Astrocyte (in vitro differentiated cells and primary cell): Measurements from ENCODE around the gene NDUFS8. TPM values are rescaled to one million over a fixed set of nuclear protein-coding genes. Genes with fewer than 3 reads are reported as not detected.

Experiments used
- DNase-seq: peaks from one replicate; pipeline ENCODE4 v3.0.0-alpha.2; 2010; ENCODE audit warnings: low read depth
- FAIRE-seq: peaks from 2 replicates; lab custom pipeline; 2011; peaks lifted over from hg19 to GRCh38; lab: Jason Lieb, UNC
- H2AFZ ChIP-seq: 2 replicates; pipeline ENCODE4 v1.6.0; 2012; ENCODE audit warnings: low read depth, low read length, inconsistent platforms
- H3K27ac ChIP-seq: 2 replicates; pipeline ENCODE4 v1.5.1; 2011; ENCODE audit warnings: low read depth, low read length, inconsistent platforms
- H3K27me3 ChIP-seq: 2 replicates; pipeline ENCODE4 v1.6.0; 2011; ENCODE audit warnings: low read length, inconsistent platforms; ENCODE audit not compliant: insufficient read depth
- H3K36me3 ChIP-seq: 2 replicates; pipeline ENCODE4 v1.5.1; 2011; ENCODE audit warnings: low read length, inconsistent platforms; ENCODE audit not compliant: insufficient read depth
- H3K4me1 ChIP-seq: 2 replicates; pipeline ENCODE4 v1.5.1; 2011; ENCODE audit warnings: low read length, inconsistent platforms; ENCODE audit not compliant: insufficient read depth
- H3K4me2 ChIP-seq: 2 replicates; pipeline ENCODE4 v1.6.0; 2012; ENCODE audit warnings: low read length, inconsistent platforms
- H3K4me3 ChIP-seq: 2 replicates; pipeline ENCODE4 v1.5.1; 2011; ENCODE audit warnings: low read depth, mild to moderate bottlenecking, low read length, inconsistent platforms; ENCODE audit not compliant: insufficient read depth
- H3K79me2 ChIP-seq: 2 replicates; pipeline ENCODE4 v1.6.0; 2012; ENCODE audit warnings: mild to moderate bottlenecking, low read length, inconsistent platforms; ENCODE audit not compliant: insufficient read depth
- H3K9ac ChIP-seq: 2 replicates; pipeline ENCODE4 v1.6.0; 2012; ENCODE audit warnings: mild to moderate bottlenecking, low read length, inconsistent platforms
- H3K9me3 ChIP-seq: 2 replicates; pipeline ENCODE4 v1.5.1; 2012; ENCODE audit warnings: low read depth, mild to moderate bottlenecking, low read length, inconsistent platforms; ENCODE audit not compliant: insufficient read depth
- H4K20me1 ChIP-seq: 2 replicates; pipeline ENCODE4 v1.6.0; 2012; ENCODE audit warnings: low read length, inconsistent platforms; ENCODE audit not compliant: insufficient read depth
- H3K27ac Mint-ChIP-seq: one replicate; pipeline ENCODE4 v1.8.0; 2021; ENCODE audit warnings: mild to moderate bottlenecking, mixed read lengths; ENCODE audit not compliant: unreplicated experiment
- H3K27me3 Mint-ChIP-seq: one replicate; pipeline ENCODE4 v1.8.0; 2021; ENCODE audit warnings: low read depth, mixed read lengths; ENCODE audit not compliant: unreplicated experiment
- H3K36me3 Mint-ChIP-seq: one replicate; pipeline ENCODE4 v1.8.0; 2021; ENCODE audit warnings: low read depth, mixed read lengths; ENCODE audit not compliant: unreplicated experiment
- H3K4me1 Mint-ChIP-seq: one replicate; pipeline ENCODE4 v1.8.0; 2021; ENCODE audit warnings: low read depth, mixed read lengths; ENCODE audit not compliant: unreplicated experiment
- H3K4me3 Mint-ChIP-seq: one replicate; pipeline ENCODE4 v1.8.0; 2021; ENCODE audit warnings: mild to moderate bottlenecking, moderate library complexity, mixed read lengths; ENCODE audit not compliant: unreplicated experiment
- H3K9me3 Mint-ChIP-seq: one replicate; pipeline ENCODE4 v1.8.0; 2021; ENCODE audit warnings: mild to moderate bottlenecking, mixed read lengths; ENCODE audit not compliant: unreplicated experiment
- CTCF ChIP-seq: IDR thresholded peaks from 2 replicates; pipeline ENCODE4 v1.5.1; 2011; ENCODE audit warnings: low read depth, mild to moderate bottlenecking, inconsistent platforms, low read length, moderate library complexity; ENCODE audit not compliant: insufficient read depth
- EZH2 ChIP-seq: IDR thresholded peaks from 2 replicates; pipeline ENCODE4 v1.6.1; 2012; ENCODE audit warnings: mild to moderate bottlenecking, low read length, inconsistent platforms; ENCODE audit not compliant: insufficient read depth
- total RNA-seq: library from RNA; stranded (reverse); gene quantifications from 2 replicates; pipeline ENCODE4 v1.2.1, GENCODE V29; 2021

The NDUFS8 gene
- total RNA-seq, 1 donor from 2014 or later = 159 TPM

GRCh38 chr11:68052137-68052873 is 21.8 kb downstream of the NDUFS8 start:
- no peaks in the 10 kb centered on the region for H3K9me3 ChIP-seq
- no peaks in the 10 kb centered on the region for H3K27me3 ChIP-seq
- TF ChIP-seq CTCF (no peak), EZH2 (no peak)
- Mint-ChIP-seq H3K36me3 (peaks cover 17% of the 10 kb centered on the region), H3K4me3 (no peak overlapping the region), H3K27me3 (no peaks in the 10 kb centered on the region), H3K9me3 (no peaks in the 10 kb centered on the region), H3K27ac (no peak overlapping the region), H3K4me1 (peaks cover 8% of the 10 kb centered on the region)
- H4K20me1 ChIP-seq = peaks cover 29% of the 10 kb centered on the region
- H3K4me3 ChIP-seq = no peak overlapping the region
- H3K79me2 ChIP-seq = no peaks in the 10 kb centered on the region
- no peak overlapping the region for H2AFZ ChIP-seq
- FAIRE-seq (no peak), DNase-seq (no peak)
- no peak overlapping the region for H3K4me2 ChIP-seq
- no peaks in the 10 kb centered on the region for H3K36me3 ChIP-seq
- H3K4me1 ChIP-seq = peaks cover 7% of the 10 kb centered on the region
- no peak overlapping the region for H3K9ac ChIP-seq
- H3K27ac ChIP-seq = no peak overlapping the region

GRCh38 chr11:68053117-68053516 is 22.6 kb downstream of the NDUFS8 start:
- TF ChIP-seq EZH2 (no peak), CTCF (no peak)
- no peaks in the 10 kb centered on the region for H3K9me3 ChIP-seq
- H3K4me1 ChIP-seq = peaks cover 7% of the 10 kb centered on the region
- peaks cover 8% of the 10 kb centered on the region for H3K4me1 Mint-ChIP-seq
- H3K36me3 ChIP-seq = no peaks in the 10 kb centered on the region
- no peaks in the 10 kb centered on the region for H3K27me3 Mint-ChIP-seq
- H3K9ac ChIP-seq = no peak overlapping the region
- no peaks in the 10 kb centered on the region for H3K79me2 ChIP-seq
- no peaks in the 10 kb centered on the region for H3K27me3 ChIP-seq
- H3K36me3 Mint-ChIP-seq = peaks cover 24% of the 10 kb centered on the region
- no peak overlapping the region for H3K4me3 ChIP-seq
- H2AFZ ChIP-seq = no peak overlapping the region
- H3K27ac Mint-ChIP-seq = no peak overlapping the region
- H3K4me3 Mint-ChIP-seq = no peak overlapping the region
- no peak overlapping the region for H3K27ac ChIP-seq
- FAIRE-seq (no peak), DNase-seq (no peak)
- peaks cover 29% of the 10 kb centered on the region for H4K20me1 ChIP-seq
- H3K4me2 ChIP-seq = no peak overlapping the region
- H3K9me3 Mint-ChIP-seq = no peaks in the 10 kb centered on the region
